Liver (tissue), 3 donors: Measurements from ENCODE around the gene HILPDA.

Experiments used
- HNF4G ChIP-seq: IDR thresholded peaks from 2 replicates; pipeline ENCODE4 v1.6.1; 2016; ENCODE audit warnings: antibody characterized with exemption
- JUND ChIP-seq, 2 donors: IDR thresholded peaks; 2 replicates each; pipeline ENCODE4 v1.6.1; 2016; ENCODE audit warnings: antibody characterized with exemption in 2 of 2
- RAD21 ChIP-seq, 2 donors: IDR thresholded peaks; 2 replicates each; pipeline ENCODE4 v1.6.1; 2016; ENCODE audit warnings: antibody characterized with exemption in 2 of 2, mild to moderate bottlenecking in 2 of 2
- SP1 ChIP-seq: IDR thresholded peaks from 2 replicates; pipeline ENCODE4 v1.6.1; 2018; ENCODE audit warnings: antibody characterized with exemption, mild to moderate bottlenecking
- TF ChIP-seq, protein P1 (sequence below): fragments of 150-350 bp; IDR thresholded peaks from 2 replicates; pipeline ENCODE4 v1.5.1; 2017; ENCODE audit warnings: improper control_type of control experiment, low read depth, low read length; ENCODE audit not compliant: missing input control
- TF ChIP-seq, protein P2 (sequence below): IDR thresholded peaks from 2 replicates; pipeline ENCODE4 v1.6.1; 2016; ENCODE audit warnings: antibody characterized with exemption
- donor health status: healthy.
- donor health status: healthy.

DNA sequence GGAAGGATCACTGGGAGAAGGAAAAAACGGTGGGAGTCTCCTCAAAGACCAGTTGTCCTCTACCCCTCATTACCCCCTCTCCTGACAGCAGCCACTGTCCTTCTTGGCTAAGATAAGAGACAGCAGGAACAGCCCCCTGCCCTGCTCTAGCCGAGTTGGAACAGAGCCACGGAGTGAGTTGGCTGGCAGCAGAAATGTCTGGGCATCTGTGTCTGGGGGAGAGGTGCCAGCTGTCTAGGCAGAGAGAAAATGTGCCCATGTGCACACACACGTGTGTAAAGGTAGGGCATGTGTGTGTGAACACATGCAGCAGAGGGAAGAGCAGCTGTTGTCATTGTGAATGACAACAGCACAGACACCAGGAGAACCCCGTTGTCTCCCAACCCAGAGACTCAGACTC is 9.4 kb upstream of the HILPDA start:
- TF ChIP-seq, protein P1, sequence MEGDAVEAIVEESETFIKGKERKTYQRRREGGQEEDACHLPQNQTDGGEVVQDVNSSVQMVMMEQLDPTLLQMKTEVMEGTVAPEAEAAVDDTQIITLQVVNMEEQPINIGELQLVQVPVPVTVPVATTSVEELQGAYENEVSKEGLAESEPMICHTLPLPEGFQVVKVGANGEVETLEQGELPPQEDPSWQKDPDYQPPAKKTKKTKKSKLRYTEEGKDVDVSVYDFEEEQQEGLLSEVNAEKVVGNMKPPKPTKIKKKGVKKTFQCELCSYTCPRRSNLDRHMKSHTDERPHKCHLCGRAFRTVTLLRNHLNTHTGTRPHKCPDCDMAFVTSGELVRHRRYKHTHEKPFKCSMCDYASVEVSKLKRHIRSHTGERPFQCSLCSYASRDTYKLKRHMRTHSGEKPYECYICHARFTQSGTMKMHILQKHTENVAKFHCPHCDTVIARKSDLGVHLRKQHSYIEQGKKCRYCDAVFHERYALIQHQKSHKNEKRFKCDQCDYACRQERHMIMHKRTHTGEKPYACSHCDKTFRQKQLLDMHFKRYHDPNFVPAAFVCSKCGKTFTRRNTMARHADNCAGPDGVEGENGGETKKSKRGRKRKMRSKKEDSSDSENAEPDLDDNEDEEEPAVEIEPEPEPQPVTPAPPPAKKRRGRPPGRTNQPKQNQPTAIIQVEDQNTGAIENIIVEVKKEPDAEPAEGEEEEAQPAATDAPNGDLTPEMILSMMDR: no peak
- no peak for TF ChIP-seq JUND (IDR thresholded peaks at IDR 0.05)
- no peak for TF ChIP-seq SP1
- TF ChIP-seq, protein P2, sequence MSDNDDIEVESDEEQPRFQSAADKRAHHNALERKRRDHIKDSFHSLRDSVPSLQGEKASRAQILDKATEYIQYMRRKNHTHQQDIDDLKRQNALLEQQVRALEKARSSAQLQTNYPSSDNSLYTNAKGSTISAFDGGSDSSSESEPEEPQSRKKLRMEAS: no peak
- no peak for TF ChIP-seq RAD21 (IDR thresholded peaks at IDR 0.05)
- no peak for TF ChIP-seq HNF4G
